Heart left ventricle (tissue), 16 donors: ENCODE results near the gene PTPRN2. TPM values are rescaled to one million over a fixed set of nuclear protein-coding genes. Genes with fewer than 3 reads are reported as not detected.

ENCODE experiments used
- ATAC-seq, 4 donors: fragments of 200-7000 bp; cut with Tn5 transposase; one replicate each; pipeline ENCODE4 v1.9.1; 2020 to 2022; ENCODE audit warnings: moderate library complexity in 4 of 4, mild to moderate bottlenecking in 3 of 4, moderate number of reproducible peaks in 1 of 4
- DNase-seq, 5 donors: peaks; one replicate each; pipeline ENCODE4 v3.0.0-alpha.2; 2020
- H3K27ac ChIP-seq, 12 donors: fragments of 200-600 bp; sonication (generic) in 4 of 12; one replicate each; pipeline versions ENCODE4 v1.5.0 to v1.8.0; 2016 to 2022; ENCODE audit warnings: mild to moderate bottlenecking in 2 of 12
- H3K27me3 ChIP-seq, 9 donors: fragments of 200-600 bp; sonication (generic) in 2 of 9; one replicate each; pipeline versions ENCODE4 v1.5.1 to v1.8.0; 2016 to 2022; ENCODE audit warnings: mild to moderate bottlenecking in 3 of 9
- H3K36me3 ChIP-seq, 9 donors: fragments of 200-600 bp; sonication (generic) in 2 of 9; one replicate each; pipeline versions ENCODE4 v1.5.0 to v1.8.0; 2018 to 2022; ENCODE audit warnings: mild to moderate bottlenecking in 2 of 9
- H3K4me1 ChIP-seq, 12 donors: fragments of 200-600 bp; sonication (generic) in 4 of 12; one replicate each; pipeline versions ENCODE4 v1.5.0 to v1.8.0; 2016 to 2022; ENCODE audit warnings: mild to moderate bottlenecking in 3 of 12
- H3K4me3 ChIP-seq, 12 donors: fragments of 200-600 bp; sonication (generic) in 4 of 12; one replicate each; pipeline versions ENCODE4 v1.5.0 to v1.8.0; 2017 to 2022; ENCODE audit warnings: mild to moderate bottlenecking in 9 of 12, moderate library complexity in 4 of 12
- H3K9me3 ChIP-seq, 12 donors: fragments of 200-600 bp; sonication (generic) in 4 of 12; one replicate each; pipeline versions ENCODE4 v1.5.0 to v1.8.0; 2016 to 2022; ENCODE audit warnings: mild to moderate bottlenecking in 1 of 12
- CTCF ChIP-seq, 12 donors: fragments of 200-600 bp; sonication (generic) in 4 of 12; IDR thresholded peaks; one replicate each; pipeline versions ENCODE4 v1.5.0 to v1.8.0; 2018 to 2022; ENCODE audit warnings: antibody characterized with exemption in 12 of 12, mild to moderate bottlenecking in 5 of 12
- POLR2A ChIP-seq, 2 donors: fragments of 450-650 bp; IDR thresholded peaks; one replicate each; pipeline ENCODE4 v1.6.1; 2017; ENCODE audit warnings: antibody characterized with exemption in 2 of 2, mild to moderate bottlenecking in 2 of 2, moderate library complexity in 2 of 2
- WGBS, 4 donors: extraction: QIAGEN DNeasy Blood & Tissue Kit in 2 of 4; methylation state at CpG; one replicate each; pipeline versions ENCODE4 v1.1.5 to v1.1.7; 2013 to 2018; 5-methylcytosine and 5-hydroxymethylcytosine counted together
- intact Hi-C, 10 donors: fragments of 100-400 bp; cut with DNase I; formaldehyde crosslinking; loops; one replicate each; pipeline versions ENCODE4 v1.11.1 to v1.14.2; 2022
- polyA plus RNA-seq, 2 donors: library from polyadenylated mRNA; stranded (reverse); fragments of 200-250 nt; gene quantifications; one replicate each; pipeline ENCODE4 v1.2.3, GENCODE V29; 2013
- total RNA-seq, 9 donors: library from RNA; depleted of rRNA in 2 of 9; stranded (reverse); fragments of >200 nt in 2 of 9; fragmentation: NEBNext Ultra II Directional in 3 of 9; extraction: Animal tissue kit (Norgen Biotek cat#: 25700) in 3 of 9; gene quantifications; one replicate each; pipeline versions ENCODE4 v1.1.0 to v1.2.4, GENCODE V29; 2016 to 2023
- donor health status: ischemic (EF 13 %, LVEDD 7.1; RV severe dilation, severe dysfunction).
- donor health status: healthy with polysubstance abuse.
- donor health status: DM: no; HTN: yes; CAD: no.
- donor health status: DM: no; HTN: no; CAD: no.
- donor health status: ischemic (EF 25% LVEDD 6.9; RV normal size, moderate dysfunction).
- donor health status: ischemic (EF 25% LVEDD 5.7; RV mildly dilated, moderate dysfunction).
- donor health status: healthy.
- donor health status: DM: yes; HTN: yes; CAD: no.
- donor health status: ischemic (EF 35%, LVEDD 5.7; RV mildly dilated, moderate dysfunction).
- donor health status: nonischemic (EF 11% LVEDD 7.7; RV severe dilation, severe dysfunction).
- donor health status: DM: yes; HTN: yes; CAD: no.
- donor health status: PGD.
- donor health status: ischemic (EF 29% LVEDD 5.4; RV normal size, mild dysfunction).
- donor health status: nonischemic (EF 23%, LVEDD 6.1; RV moderate dilation, normal function).

The PTPRN2 gene
- total and polyA plus RNA-seq, 11 donors = 0.61 to 2.3 (median 1.3) TPM

DNA sequence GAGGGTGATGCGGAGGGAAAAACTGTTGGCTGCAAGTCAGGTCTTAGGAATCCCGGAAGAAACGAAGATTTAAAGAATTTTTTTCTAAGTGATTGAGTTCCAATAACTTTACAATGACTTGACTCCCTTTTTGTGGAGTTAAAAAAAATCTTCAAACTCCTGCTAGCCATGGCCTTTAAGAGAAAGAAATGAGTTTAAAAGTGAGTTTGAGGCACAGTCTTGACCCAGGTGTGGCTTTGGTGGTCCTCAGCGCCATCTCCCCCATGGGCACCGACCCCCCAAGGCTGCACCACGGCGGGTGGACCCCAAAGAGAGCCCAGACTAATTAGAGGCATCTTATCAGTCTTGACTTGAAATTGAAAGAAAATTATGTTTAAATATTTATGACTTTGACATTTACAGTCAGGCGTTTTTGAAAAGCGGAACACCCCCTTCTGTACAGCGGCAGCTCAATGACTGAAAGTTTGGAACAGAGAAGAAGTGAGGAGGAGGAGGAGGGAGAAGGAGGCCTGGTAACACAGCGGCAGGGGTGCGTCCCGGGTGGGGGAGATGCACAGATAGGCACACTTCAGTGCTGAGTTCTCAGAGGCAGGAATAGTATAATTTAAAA lies 901.2 kb downstream of the PTPRN2 start:
- Histone ChIP-seq H3K4me1 (peaks cover 0 to 56% (median 23%) of the 10 kb centered on the region in 12 donors), H3K9me3 (no peaks in the 10 kb centered on the region), H3K27ac (no peak overlapping the region), H3K27me3 (peaks cover 56 to 97% (median 88%) of the 10 kb centered on the region in 9 donors), H3K36me3 (peaks cover 0 to 3% (median 0%) of the 10 kb centered on the region in 9 donors), H3K4me3 (no peak overlapping the region)
- intact Hi-C loops = loop anchor here in 1 of 10 donors (10.0 kb wide), 1 partner anchor 252 kb away; no protein-coding TSS in a partner anchor
- TF ChIP-seq CTCF (IDR thresholded peaks at IDR 0.05) (no peak), POLR2A (IDR thresholded peaks at IDR 0.05) (no peak)
- WGBS, 4 donors = 16 to 25% (median 21%) methylated on average over 13 of the region's 13 CpGs
- no peak for ATAC-seq
- no peak for DNase-seq

DNA sequence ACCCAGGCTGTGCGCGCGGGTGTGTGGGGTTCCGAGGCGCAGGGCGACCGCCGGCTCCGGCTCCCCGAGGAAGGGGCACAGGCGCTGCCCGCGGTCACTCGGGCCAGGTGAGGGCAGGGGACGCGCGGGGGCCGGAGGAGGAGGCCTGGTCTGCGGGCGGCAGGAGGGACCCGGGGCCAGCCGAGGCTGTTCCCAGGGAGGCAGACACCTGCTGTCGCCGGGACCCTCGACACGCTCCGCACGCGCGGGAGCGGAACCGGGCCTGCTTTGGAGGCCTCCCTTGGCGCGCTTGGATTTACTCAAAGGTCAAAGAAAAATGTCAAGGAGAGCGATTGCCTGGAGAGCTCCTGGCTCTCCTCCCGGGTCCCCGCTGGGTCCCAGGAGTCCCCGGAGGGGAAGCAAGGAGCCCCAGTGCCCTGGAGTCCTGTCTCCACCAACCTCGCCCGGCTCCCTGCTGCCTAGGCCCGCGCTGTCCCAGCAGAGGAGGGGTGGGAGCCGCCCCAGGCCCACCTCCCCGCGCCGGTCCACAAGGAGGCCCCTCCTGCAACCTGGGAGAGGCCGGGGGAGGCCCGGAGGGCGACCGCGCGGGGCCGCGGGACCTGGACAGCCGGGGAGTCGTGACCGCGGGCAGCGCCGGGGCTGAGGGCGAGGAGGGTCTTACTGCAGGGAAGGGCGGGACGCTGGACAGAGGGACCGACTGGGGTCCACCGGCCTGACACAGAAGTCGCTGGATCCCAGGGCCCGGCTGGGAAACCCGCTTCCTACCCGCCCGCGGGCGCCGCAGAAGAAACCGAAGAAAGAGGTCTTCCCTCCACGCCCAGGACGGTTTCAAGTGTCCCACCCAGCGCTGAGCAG lies 902.0 kb downstream of the PTPRN2 start:
- Histone ChIP-seq H3K27ac (no peak overlapping the region), H3K27me3 (peaks cover 56 to 99% (median 88%) of the 10 kb centered on the region in 9 donors), H3K36me3 (peaks cover 0 to 3% (median 0%) of the 10 kb centered on the region in 9 donors), H3K4me3 (no peak overlapping the region), H3K9me3 (no peaks in the 10 kb centered on the region), H3K4me1 (peaks cover 0 to 52% (median 23%) of the 10 kb centered on the region in 12 donors)
- ATAC-seq = no peak
- intact Hi-C loops = loop anchor here in 1 of 10 donors (10.0 kb wide), 1 partner anchor 251 kb away; no protein-coding TSS in a partner anchor
- no peak for DNase-seq
- 9 to 30% (median 16%) methylated on average over 39 to 77 of the region's 77 CpGs for WGBS, 4 donors
- no peak for TF ChIP-seq CTCF (IDR thresholded peaks at IDR 0.05)
- TF ChIP-seq POLR2A (IDR thresholded peaks at IDR 0.05) = no peak

- H3K27ac ChIP-seq = no peak overlapping the region
- ATAC-seq (no peak), DNase-seq (no peak)
- 2 to 3% (median 3%) methylated on average over 9 to 72 of the region's 72 CpGs; no CpG with 5 or more reads in 1 of the 4 donors for WGBS, 4 donors
- intact Hi-C loops = loop anchor here in 1 of 10 donors (10.0 kb wide), 1 partner anchor 250 kb away; no protein-coding TSS in a partner anchor
- peaks cover 55 to 100% (median 85%) of the 10 kb centered on the region in 9 donors for H3K27me3 ChIP-seq
- H3K36me3 ChIP-seq = peaks cover 0 to 3% (median 0%) of the 10 kb centered on the region in 9 donors
- peaks cover 0 to 45% (median 18%) of the 10 kb centered on the region in 12 donors for H3K4me1 ChIP-seq
- TF ChIP-seq POLR2A (IDR thresholded peaks at IDR 0.05) = no peak
- no peak for TF ChIP-seq CTCF (IDR thresholded peaks at IDR 0.05)
- H3K9me3 ChIP-seq = no peaks in the 10 kb centered on the region
- H3K4me3 ChIP-seq = peak overlapping the region in 7 of 12 donors; percentile 23 to 46 (median 36)
These were observed 902.7 kb downstream of the PTPRN2 start for GRCh38 chr7:157684909-157685429.
